Measurements from ENCODE around the gene ESRP2. TPM values are rescaled to one million over a fixed set of nuclear protein-coding genes. Genes with fewer than 3 reads are reported as not detected.

The ESRP2 gene
- total and polyA plus RNA-seq, 2 donors = 7.1 to 8.4 TPM

DNA sequence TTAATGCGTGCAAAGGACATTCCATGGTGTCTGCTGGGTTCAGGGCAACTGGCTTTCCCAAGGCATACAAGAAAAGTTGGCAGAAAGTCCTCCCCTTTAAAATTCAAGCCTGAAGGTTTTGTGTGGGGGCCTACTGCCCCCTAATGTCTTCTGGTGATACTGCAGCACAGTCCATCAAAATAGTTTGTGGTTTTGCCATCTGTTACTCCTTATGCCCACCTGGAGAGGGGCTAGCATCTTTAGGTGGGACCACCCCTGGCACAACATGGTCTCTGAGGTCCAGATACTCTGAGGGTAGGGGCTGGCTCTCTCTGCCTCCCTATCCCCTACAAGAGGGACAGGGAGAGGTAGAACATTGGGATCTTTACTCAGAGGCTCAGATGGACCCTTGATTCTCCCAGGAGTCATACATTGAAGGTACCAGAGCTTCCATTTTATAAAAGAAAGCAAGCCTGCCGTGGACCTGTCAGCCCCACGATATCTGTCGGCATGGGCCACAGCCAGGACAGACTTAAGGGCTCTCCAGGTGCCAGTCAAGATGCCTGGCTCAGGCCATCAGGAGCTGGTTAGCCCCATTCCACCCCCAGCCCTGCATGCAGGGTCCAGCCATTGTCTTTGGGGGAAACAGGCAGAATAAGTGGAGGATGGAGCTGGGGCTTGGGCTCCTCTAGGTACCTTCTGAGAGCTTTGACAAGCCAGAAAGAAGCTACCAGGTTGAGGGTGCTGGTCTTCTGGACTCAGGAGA lies 6.3 kb downstream of the ESRP2 start:
- Histone ChIP-seq H3K4me1 (ENCODE audit: insufficient read depth) (no peaks in the 10 kb centered on the region), H3K27ac (ENCODE audit: low read depth) (no peak overlapping the region), H3K4me3 (ENCODE audit: low read depth, low read length) (no peak overlapping the region), H3K36me3 (ENCODE audit: insufficient read depth) (peaks cover 4% of the 10 kb centered on the region)
- WGBS = 66% methylated on average over 4 of the region's 4 CpGs
- no peak for DNase-seq (ENCODE audit: extremely low spot score)

DNA sequence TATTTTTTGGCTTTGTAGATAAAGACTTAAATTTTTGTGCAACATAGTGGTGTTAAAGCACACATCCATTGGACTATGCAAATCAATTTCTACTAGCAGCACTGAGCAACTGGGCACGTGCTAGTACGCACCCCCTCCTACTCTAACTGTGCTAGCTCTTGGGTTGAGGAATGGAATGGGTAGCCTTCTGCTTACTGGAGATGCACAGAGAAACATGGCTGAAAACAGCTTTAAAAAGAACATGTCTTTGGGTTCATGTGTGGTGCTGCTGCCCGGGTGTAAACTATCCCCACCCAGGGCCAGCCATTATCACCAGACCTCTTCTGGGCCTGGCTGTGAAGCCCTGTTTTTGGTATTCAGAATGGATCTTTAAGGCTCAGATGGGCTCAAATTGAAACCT lies 7.3 kb downstream of the ESRP2 start:
- Histone ChIP-seq H3K4me1 (ENCODE audit: insufficient read depth) (no peaks in the 10 kb centered on the region), H3K27ac (ENCODE audit: low read depth) (no peak overlapping the region), H3K4me3 (ENCODE audit: low read depth, low read length) (no peak overlapping the region), H3K36me3 (ENCODE audit: insufficient read depth) (peaks cover 4% of the 10 kb centered on the region)
- DNase-seq (ENCODE audit: extremely low spot score) = no peak
- 73% methylated on average over 3 of the region's 3 CpGs for WGBS

DNA sequence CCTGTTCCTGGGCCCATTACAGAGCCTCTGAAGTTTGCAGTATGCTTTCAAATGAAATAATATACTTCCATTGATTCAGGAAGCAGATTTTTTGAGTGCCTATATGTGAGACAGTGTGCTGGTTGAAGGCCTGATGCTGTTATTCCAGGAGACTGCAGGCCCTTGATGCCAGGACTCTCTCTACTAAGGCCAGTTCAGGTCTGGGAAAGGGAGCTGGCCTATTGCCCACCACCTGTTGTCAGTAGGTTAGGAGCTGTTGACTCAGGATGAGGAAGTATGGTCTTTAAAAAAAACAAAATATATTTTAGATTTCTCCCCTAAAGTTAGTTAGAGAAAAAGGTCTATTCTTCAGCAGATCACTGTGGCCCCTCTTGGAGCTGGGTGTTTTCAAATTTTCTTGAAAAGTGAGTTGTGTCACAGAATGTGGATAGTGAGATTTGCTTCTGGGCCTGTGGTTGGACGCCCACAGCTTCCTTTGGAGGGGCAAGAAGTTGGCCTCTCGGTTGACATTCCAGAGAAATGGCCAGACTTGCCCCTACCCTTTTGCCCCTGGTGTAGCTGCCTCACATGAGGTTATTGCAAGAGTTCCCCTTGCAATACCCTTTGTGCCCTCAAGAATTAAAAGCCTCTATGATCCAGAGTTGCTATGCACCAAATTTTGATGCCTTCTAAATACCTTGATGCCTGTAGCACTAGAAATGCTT lies 7.9 kb downstream of the ESRP2 start:
- 86% methylated on average over 2 of the region's 2 CpGs for WGBS
- no peak overlapping the region for H3K27ac ChIP-seq (ENCODE audit: low read depth)
- H3K4me3 ChIP-seq (ENCODE audit: low read depth, low read length) = no peak overlapping the region
- no peak for DNase-seq (ENCODE audit: extremely low spot score)
- H3K36me3 ChIP-seq (ENCODE audit: insufficient read depth) = peaks cover 4% of the 10 kb centered on the region
- H3K4me1 ChIP-seq (ENCODE audit: insufficient read depth) = no peaks in the 10 kb centered on the region

DNA sequence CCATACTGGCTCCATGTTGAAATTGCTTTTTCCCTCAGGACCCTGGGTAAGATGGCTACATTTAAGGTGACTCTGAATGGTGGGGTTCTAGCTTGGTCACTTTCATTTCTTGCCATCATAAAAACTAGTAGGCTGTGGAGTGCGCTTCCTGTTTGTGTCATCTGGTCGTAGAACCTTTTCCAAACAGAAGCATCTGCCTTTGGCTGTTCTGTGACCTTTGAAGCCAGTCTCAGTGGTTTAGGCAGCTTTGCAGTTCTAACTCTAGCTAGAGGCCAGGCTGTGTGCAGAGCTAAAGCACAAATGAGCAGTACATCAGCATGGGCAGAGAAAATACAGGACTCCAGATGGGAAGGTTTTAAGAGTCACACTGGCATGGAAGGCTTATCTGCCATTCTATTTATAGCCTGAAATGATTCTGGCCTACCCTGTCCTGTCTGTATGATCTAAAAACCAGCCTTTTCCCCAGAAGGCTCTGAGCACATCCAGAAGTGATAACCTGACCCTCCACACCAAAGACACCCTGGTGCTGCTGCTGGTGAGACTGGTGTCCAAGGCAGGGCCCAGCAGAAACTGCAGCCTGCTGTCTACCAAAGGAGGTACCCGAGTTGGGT lies 8.6 kb downstream of the ESRP2 start:
- H3K4me1 ChIP-seq (ENCODE audit: insufficient read depth) = no peaks in the 10 kb centered on the region
- peaks cover 4% of the 10 kb centered on the region for H3K36me3 ChIP-seq (ENCODE audit: insufficient read depth)
- DNase-seq (ENCODE audit: extremely low spot score) = no peak
- H3K4me3 ChIP-seq (ENCODE audit: low read depth, low read length) = no peak overlapping the region
- H3K27ac ChIP-seq (ENCODE audit: low read depth) = no peak overlapping the region
- WGBS = 61% methylated on average over 3 of the region's 3 CpGs

DNA sequence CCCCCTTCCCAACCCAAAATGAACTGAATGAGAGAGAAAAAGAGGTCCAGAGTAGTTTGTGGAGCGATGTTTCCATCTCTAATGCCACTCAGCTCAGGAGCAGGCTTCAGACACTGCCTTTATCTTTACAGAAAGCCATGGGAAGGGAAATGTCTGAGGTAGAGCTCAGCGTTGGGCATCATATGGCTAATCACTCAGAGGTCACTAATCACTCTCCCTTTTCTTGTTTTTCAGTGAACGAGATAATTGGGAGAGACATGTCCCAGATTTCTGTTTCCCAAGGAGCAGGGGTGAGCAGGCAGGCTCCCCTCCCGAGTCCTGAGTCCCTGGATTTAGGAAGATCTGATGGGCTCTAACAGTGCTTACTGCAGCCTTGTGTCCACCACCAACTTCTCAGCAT lies 9.8 kb downstream of the ESRP2 start:
- H3K4me1 ChIP-seq (ENCODE audit: insufficient read depth) = no peaks in the 10 kb centered on the region
- H3K27ac ChIP-seq (ENCODE audit: low read depth) = no peak overlapping the region
- no peak for DNase-seq (ENCODE audit: extremely low spot score)
- no peak overlapping the region for H3K4me3 ChIP-seq (ENCODE audit: low read depth, low read length)
- WGBS = 91% methylated on average over 4 of the region's 4 CpGs
- peaks cover 4% of the 10 kb centered on the region for H3K36me3 ChIP-seq (ENCODE audit: insufficient read depth)

DNA sequence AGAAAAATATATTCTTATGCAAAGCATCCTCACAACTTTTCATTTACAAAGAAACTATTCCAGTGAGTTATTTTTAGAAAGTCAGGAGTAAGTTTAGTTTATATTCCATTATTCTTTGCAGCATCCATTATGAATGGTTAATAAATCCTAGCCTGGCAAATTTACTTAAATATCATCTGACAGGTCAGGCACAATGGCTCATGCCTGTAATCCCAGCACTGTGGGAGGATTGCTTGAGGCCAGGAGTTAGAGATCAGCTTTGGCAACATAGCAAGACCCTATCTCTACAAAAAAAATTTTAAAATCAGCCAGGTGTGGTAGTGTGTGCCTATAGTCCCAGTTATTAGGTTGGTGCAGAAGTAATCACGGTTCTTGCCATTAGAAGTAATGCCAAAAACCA lies 12.9 kb downstream of the ESRP2 start:
- no peak overlapping the region for H3K27ac ChIP-seq (ENCODE audit: low read depth)
- H3K4me3 ChIP-seq (ENCODE audit: low read depth, low read length) = no peak overlapping the region
- WGBS = 84% methylated on average over 1 of the region's 1 CpG
- no peak for DNase-seq (ENCODE audit: extremely low spot score)
- H3K36me3 ChIP-seq (ENCODE audit: insufficient read depth) = peaks cover 4% of the 10 kb centered on the region
- no peaks in the 10 kb centered on the region for H3K4me1 ChIP-seq (ENCODE audit: insufficient read depth)

DNA sequence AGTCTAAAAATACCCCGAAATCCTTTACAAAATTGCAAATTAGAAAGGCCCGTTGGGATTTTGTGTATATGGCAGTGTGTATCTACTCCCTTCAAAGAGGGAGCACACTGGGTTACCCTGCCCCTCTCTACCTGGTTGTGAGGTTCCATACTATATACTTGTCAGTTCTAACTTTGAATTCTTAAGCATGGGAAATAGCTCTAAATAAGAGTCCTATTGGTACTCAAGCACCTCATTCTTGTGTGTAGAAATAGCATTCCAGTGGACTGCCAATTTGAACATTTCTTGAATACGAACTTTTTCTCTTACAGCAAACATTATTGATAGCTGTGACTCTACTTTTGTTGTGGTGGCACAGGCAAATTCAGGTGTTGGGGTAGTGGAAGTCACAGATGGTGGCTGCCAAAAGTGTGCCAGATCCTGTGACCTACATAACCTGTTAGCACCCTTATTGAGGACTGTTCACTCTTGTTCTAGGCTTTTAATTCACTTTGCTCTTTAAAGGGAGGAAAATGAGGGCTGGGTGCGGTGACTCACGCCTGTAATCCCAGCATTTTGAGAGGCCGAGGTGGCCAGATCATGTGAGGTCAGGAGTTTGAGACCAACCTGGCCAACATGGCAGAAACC lies 16.1 kb downstream of the ESRP2 start:
- DNase-seq (ENCODE audit: extremely low spot score) = no peak
- no peak overlapping the region for H3K27ac ChIP-seq (ENCODE audit: low read depth)
- no peaks in the 10 kb centered on the region for H3K36me3 ChIP-seq (ENCODE audit: insufficient read depth)
- H3K4me3 ChIP-seq (ENCODE audit: low read depth, low read length) = no peak overlapping the region
- no peaks in the 10 kb centered on the region for H3K4me1 ChIP-seq (ENCODE audit: insufficient read depth)
- WGBS = 91% methylated on average over 6 of the region's 6 CpGs

DNA sequence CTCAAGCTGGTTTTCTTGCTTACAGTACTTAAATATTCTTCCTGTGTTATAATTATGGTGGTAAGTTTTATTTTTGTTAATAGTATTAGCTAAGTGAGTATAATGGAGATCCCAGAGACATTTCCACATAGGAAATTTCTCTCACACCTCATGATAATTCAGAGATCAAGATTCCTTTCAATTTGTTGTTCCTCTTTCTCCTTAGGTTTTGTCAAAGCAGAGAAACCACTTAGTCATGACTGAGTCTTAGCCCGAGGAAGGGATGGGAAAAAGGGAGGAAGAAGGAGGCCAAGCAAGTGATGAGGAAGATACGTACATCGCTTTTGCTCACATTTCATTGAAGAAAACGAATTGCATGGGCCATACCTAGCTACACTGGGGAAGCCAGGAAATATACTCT lies 18.4 kb downstream of the ESRP2 start:
- 90% methylated on average over 4 of the region's 4 CpGs for WGBS

DNA sequence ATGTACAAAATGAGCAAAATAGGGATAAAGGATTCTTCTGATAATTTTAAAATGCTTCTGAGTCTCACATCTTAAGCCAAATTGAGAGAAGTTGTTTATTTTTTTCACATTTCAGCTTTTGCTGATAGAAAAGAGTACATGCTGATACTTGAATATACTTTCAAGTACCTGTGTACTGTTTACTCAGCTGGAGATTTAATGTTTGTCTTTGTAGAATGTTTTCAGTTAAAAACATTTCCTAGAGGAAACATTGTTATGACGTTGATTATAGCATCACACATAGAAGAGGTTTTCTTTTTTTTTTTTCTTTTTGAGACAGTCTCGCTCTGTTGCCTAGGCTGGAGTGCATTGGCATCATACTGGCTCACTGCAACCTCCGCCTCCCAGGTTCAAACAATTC lies 19.7 kb downstream of the ESRP2 start:
- Histone ChIP-seq H3K27ac (ENCODE audit: low read depth) (no peak overlapping the region), H3K4me3 (ENCODE audit: low read depth, low read length) (no peak overlapping the region), H3K4me1 (ENCODE audit: insufficient read depth) (no peaks in the 10 kb centered on the region), H3K36me3 (ENCODE audit: insufficient read depth) (no peaks in the 10 kb centered on the region)
- no peak for DNase-seq (ENCODE audit: extremely low spot score)
- WGBS = 95% methylated on average over 3 of the region's 3 CpGs

More for the DNA sequence above, 18.4 kb downstream of the ESRP2 start:
- Histone ChIP-seq H3K4me3 (ENCODE audit: low read depth, low read length) (no peak overlapping the region), H3K27ac (ENCODE audit: low read depth) (no peak overlapping the region), H3K36me3 (ENCODE audit: insufficient read depth) (no peaks in the 10 kb centered on the region), H3K4me1 (ENCODE audit: insufficient read depth) (no peaks in the 10 kb centered on the region)
- no peak for DNase-seq (ENCODE audit: extremely low spot score)

DNA sequence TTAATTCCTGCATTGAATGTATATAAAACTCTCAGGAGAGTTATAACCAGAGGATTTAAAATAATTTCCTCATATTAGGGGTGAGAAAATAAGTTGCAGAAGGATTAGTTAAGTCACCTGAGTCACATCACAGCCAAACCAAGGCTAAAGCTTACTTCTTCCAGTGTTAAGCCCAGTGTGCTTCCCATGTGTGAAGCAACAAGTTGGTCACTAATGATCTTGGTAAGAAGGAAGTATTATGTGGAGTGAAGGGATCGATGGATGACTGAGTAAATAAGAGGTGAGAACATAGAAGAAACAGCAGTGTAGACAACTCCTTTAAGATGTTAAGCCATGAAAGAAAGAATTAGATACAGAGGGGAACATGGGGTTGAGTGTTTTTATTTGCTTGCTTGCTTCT lies 20.6 kb downstream of the ESRP2 start:
- DNase-seq (ENCODE audit: extremely low spot score) = no peak
- H3K27ac ChIP-seq (ENCODE audit: low read depth) = no peak overlapping the region
- no peaks in the 10 kb centered on the region for H3K36me3 ChIP-seq (ENCODE audit: insufficient read depth)
- no peaks in the 10 kb centered on the region for H3K4me1 ChIP-seq (ENCODE audit: insufficient read depth)
- H3K4me3 ChIP-seq (ENCODE audit: low read depth, low read length) = no peak overlapping the region
- WGBS = 98% methylated on average over 1 of the region's 1 CpG

DNA sequence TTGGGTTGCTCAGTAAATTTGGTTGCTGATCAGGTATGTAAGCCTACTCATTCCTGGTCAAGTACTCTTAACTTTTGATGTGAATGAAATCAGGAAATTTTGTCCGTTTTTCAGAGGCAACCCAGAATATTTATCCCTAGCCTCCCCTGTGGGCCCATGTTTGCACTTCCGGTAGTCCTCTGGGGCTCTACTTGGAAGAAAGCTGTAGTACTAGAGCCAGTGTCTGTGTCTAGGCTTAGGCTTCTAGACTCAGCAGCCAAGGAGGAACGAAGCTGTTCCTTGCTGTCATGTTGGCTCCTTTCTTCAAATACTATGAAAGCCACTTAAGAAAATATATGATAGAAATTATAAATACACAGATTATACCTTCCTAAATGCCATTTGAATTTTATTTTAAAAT lies 21.2 kb downstream of the ESRP2 start:
- 80% methylated on average over 3 of the region's 3 CpGs for WGBS

DNA sequence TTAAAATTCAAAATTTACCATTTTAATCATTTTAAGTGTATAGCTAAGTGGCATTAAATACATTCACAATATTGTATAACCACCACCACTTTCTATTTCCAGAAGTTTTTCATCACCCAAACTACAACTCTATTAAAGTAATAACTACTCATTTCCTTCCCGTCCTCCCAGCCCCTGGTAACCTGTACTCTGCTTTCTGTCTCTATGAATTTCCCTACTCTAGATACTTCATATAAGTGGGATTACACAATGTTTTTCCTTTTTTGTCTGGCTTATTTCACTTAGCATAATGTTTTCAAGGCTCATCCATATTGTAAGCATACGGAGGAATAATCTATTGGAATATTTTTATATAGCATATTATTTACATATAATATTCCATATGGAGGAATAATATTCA lies 29.7 kb downstream of the ESRP2 start:
- H3K27ac ChIP-seq (ENCODE audit: low read depth) = no peak overlapping the region
- no peak for DNase-seq (ENCODE audit: extremely low spot score)
- H3K4me3 ChIP-seq (ENCODE audit: low read depth, low read length) = no peak overlapping the region
- no peaks in the 10 kb centered on the region for H3K4me1 ChIP-seq (ENCODE audit: insufficient read depth)
- WGBS = 87% methylated on average over 2 of the region's 2 CpGs
- no peaks in the 10 kb centered on the region for H3K36me3 ChIP-seq (ENCODE audit: insufficient read depth)

More for the DNA sequence above, 21.2 kb downstream of the ESRP2 start:
- Histone ChIP-seq H3K36me3 (ENCODE audit: insufficient read depth) (no peaks in the 10 kb centered on the region), H3K4me3 (ENCODE audit: low read depth, low read length) (no peak overlapping the region), H3K27ac (ENCODE audit: low read depth) (no peak overlapping the region), H3K4me1 (ENCODE audit: insufficient read depth) (no peaks in the 10 kb centered on the region)
- DNase-seq (ENCODE audit: extremely low spot score) = no peak

DNA sequence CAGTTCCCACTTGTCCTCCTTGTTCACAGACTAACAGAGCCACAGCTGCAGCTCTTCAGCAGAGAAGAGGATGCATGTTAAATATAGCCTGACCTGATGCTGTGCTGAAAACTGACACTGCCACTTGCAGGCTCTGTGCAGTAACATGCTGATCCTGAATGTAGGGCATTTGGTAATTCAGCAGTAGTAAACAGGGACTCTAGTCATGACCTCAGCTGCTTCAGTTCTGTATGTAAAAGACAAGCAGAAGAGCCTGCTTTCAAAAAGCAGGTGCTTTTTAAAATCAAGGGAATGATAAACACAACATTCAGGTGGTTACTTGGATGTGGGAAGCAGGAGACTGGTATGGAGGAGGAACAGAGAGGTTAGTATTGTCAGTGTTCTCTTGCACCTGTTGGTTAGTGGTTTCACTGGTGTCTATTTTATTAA lies 33.8 kb downstream of the ESRP2 start:
- Histone ChIP-seq H3K27ac (ENCODE audit: low read depth) (no peak overlapping the region), H3K4me3 (ENCODE audit: low read depth, low read length) (no peak overlapping the region), H3K4me1 (ENCODE audit: insufficient read depth) (no peaks in the 10 kb centered on the region), H3K36me3 (ENCODE audit: insufficient read depth) (no peaks in the 10 kb centered on the region)
- no peak for DNase-seq (ENCODE audit: extremely low spot score)
